ENCODE data around the gene BMPER.

BMPER gene

DNA sequence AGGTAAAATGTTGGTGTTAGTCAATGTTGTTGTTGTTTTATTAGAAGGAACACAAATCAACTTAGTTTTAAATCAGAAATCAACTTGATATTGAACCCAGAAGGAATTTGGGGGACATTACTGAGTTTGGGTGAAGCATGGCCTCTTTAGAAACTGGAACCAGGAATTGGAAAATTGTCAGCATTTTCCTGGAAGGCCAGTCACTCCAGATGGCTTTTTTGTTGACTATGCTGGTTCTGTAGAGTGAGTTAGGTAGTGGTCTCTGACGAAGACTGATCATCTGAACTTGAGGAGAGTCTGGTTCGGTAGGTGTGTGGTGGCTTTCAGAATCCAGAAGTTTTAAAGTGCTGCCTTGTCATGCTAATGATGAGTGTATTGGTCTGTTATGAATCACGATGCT, 111.5 kb downstream of the BMPER start:
- H3K4me3 ChIP-seq (ENCODE audit: low read depth, low read length) = no peak overlapping the region

DNA sequence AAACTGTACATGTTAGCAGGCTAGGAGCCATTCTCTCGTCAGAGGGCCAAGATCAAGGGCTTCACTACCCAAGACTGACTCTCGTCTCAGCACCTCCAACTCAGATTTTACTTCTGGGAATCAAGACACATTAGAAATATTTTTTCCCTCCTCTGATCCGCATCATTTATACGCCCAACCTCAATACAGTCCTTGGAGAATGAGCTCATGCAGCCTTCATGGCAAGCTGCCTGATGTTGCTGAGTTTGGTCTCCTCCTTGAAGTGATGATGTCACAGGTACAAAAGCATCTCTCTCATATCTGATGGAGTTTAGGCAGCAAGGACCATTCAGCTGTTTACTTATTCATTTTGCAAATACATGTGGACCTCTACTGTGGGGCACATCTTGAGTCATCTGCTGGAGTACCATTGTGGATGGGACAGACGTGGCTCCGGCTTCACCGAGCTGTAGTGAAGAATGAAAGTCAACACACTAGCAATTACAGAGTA, 114.0 kb downstream of the BMPER start:
- no peak overlapping the region for H3K4me3 ChIP-seq (ENCODE audit: low read depth, low read length)

GRCh38 chr7:34022626-34023025, 117.3 kb downstream of the BMPER start:
- H3K4me3 ChIP-seq (ENCODE audit: low read depth, low read length) = no peak overlapping the region

- H3K4me3 ChIP-seq (ENCODE audit: low read depth, low read length) = no peak overlapping the region
Observed at GRCh38 chr7:34025600-34025999, 120.3 kb downstream of the BMPER start.

DNA sequence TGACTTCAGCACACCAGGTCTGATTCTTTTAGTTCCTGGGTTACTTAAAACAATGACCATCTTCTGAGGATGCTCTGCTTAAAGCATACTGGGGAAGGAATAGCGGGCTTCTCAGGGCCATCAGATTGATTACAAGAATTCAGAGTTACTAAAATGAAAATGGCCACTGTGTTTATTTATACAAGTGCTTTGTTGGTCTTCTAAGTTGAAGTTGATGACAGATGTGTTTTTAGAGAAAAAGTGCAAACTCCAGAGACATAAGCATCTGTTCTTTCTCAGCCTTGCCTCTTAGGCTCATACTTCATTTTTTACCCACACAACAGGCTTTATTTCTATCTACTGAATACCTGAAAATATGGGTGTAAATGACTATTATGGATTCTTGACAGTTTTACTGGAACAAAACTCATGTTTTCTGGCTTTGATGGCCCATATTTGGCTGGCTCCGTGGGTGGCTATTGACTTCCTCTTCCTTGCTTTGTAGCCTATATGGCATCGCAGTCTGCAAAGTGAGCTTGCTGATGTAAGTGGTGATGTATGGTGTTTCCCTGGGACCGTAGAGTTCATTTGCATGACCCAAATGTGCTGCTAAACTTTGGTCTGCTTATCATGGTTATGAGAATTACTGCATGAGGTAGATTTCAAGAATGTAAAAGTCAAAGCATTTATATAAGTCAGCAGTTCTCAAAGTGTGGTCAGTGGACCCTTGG, 121.3 kb downstream of the BMPER start:
- no peak overlapping the region for H3K4me3 ChIP-seq (ENCODE audit: low read depth, low read length)

- no peak overlapping the region for H3K4me3 ChIP-seq (ENCODE audit: low read depth, low read length)
Observed at GRCh38 chr7:34031156-34031555, 125.8 kb downstream of the BMPER start.

- no peak overlapping the region for H3K4me3 ChIP-seq (ENCODE audit: low read depth, low read length)
Observed at GRCh38 chr7:34034728-34035127, 129.4 kb downstream of the BMPER start.

GRCh38 chr7:34036051-34036920, 130.9 kb downstream of the BMPER start:
- no peak overlapping the region for H3K4me3 ChIP-seq (ENCODE audit: low read depth, low read length)

DNA sequence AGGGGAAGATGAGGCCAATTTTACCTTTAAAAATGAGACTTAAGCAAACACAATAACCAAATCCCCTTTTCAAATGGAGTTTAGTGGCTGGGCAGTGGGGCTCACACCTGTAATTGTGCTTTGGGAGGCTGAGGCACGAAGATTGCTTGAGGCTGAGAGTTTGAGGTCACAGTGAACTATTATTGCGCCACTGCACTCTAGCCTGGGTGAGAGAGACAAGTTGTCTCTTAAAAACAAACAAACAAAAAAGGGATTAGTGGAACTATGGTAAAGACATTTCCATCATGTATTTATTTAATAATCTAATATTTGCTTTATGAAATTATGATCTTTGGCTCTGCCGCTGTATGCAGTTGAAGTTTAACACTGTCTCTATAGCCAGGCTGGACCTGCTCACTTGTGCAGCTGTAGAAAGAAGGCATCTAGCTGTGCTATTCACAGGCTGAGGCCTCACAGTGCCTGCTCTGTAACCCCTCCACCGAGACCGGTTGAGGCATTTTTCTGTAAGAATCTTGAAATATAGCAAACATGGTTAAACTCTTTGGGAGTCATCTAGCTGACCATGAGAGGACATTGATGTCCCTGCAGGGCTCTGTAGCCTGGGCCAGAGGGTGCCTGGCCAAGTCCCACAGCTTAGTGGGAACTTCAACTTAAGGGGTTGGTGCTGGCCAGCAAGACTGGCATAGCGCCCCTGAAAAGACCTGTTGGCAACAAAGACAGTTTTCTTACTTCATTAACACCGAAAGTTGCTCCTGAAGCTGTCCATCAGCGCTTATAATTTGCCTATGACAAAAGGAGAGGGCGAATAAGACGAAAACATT, 131.8 kb downstream of the BMPER start:
- no peak overlapping the region for H3K4me3 ChIP-seq (ENCODE audit: low read depth, low read length)

GRCh38 chr7:34038816-34039470, 133.6 kb downstream of the BMPER start:
- no peak overlapping the region for H3K4me3 ChIP-seq (ENCODE audit: low read depth, low read length)

GRCh38 chr7:34041707-34042106, 136.4 kb downstream of the BMPER start:
- H3K4me3 ChIP-seq (ENCODE audit: low read depth, low read length) = no peak overlapping the region

- no peak overlapping the region for H3K4me3 ChIP-seq (ENCODE audit: low read depth, low read length)
Observed at GRCh38 chr7:34042406-34042805, 137.1 kb downstream of the BMPER start.

DNA sequence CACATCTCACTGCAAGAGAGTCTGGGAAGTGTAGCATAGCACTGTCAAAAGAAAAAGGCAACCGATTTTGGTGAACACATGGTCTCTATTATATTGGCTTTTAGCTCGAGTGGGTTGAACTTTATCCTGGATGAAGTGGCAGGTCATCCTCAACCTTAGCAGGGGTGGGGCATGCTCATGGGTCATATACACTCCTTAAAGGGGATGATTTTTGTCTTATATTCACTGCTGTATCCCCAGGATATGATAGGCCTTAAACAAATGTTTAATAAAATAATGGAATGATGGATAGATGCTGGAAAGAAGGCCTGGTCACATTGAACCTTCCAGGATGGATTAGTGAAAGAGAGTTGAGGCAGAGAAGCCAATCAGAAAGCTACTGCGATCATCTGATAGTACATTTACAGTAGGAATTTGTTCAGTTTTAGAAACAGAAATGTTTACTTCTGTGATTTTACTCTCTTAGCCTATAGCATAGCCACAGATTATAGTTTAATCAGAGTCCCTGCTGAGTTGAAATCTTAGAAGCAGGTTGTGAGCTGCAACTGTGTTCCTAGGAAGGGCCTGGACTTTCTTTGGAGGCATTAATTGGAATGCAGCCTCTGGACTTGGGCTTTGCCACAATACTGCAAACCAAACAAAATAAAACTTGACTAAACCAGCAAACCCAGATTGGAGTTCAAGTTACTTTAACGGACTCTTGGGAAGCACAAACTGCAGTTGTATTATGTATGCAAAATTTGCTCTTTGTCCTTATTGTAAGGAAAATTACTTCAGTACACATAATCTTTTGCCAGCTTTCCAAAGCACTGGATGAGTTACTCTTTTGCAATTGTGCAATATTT, 138.3 kb downstream of the BMPER start:
- no peak overlapping the region for H3K4me3 ChIP-seq (ENCODE audit: low read depth, low read length)

GRCh38 chr7:34044306-34044643, 138.9 kb downstream of the BMPER start:
- H3K4me3 ChIP-seq (ENCODE audit: low read depth, low read length) = no peak overlapping the region

GRCh38 chr7:34044734-34045353, 139.5 kb downstream of the BMPER start:
- H3K4me3 ChIP-seq (ENCODE audit: low read depth, low read length) = no peak overlapping the region

GRCh38 chr7:34048445-34048844, 143.1 kb downstream of the BMPER start:
- H3K4me3 ChIP-seq (ENCODE audit: low read depth, low read length) = no peak overlapping the region

DNA sequence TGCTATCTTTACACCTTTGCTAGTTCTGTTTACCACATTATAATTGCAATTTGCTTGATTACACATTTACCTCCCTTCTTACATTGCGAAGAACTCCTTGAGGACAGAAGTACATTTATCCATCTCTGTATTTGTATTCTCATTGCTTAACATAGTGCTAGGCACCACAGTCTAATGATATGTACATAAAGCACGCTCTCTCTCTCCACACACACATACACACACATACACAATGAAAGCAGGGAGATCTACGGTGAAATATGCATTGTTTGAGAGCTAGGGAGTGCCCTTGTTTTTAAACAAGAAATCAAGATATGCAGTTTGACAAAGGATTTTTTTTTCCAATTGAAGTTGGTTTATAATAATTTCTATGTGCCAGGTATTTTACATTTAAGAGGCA, 148.7 kb downstream of the BMPER start:
- H3K4me3 ChIP-seq (ENCODE audit: low read depth, low read length) = no peak overlapping the region

GRCh38 chr7:34057136-34057535, 151.8 kb downstream of the BMPER start:
- H3K4me3 ChIP-seq (ENCODE audit: low read depth, low read length) = no peak overlapping the region

DNA sequence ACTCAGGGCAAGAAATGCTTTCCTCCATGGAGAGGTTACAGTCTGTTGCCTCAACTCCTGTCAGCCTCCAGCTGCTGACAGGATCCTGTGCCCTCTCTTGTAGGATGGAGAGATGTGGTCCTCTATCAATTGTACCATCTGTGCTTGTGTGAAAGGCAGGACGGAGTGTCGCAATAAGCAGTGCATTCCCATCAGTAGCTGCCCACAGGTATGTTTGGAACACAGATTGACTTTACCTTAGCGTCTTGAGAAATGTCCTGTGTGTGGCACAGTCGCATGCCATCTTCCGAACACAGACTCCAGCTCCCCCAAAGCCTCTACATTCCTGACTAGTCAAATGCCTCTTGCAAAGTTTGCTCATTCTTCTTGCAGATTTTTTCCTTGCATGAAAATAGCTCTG, 152.6 kb downstream of the BMPER start:
- H3K4me3 ChIP-seq (ENCODE audit: low read depth, low read length) = no peak overlapping the region

GRCh38 chr7:34058801-34059135, 153.4 kb downstream of the BMPER start:
- H3K4me3 ChIP-seq (ENCODE audit: low read depth, low read length) = no peak overlapping the region

All from iPS-11a (cell line).